Adrenal gland (tissue), 5 donors: Measurements from ENCODE around the gene MAN2A2.

Experiments
- POLR2A ChIP-seq, 2 donors: fragments of 450-650 bp; IDR thresholded peaks; one replicate each; pipeline ENCODE4 v1.6.1; 2017; ENCODE audit warnings: antibody characterized with exemption in 2 of 2, mild to moderate bottlenecking in 2 of 2, moderate library complexity in 1 of 2
- TF ChIP-seq, protein P1 (sequence below), 6 experiments: fragments of 450-650 bp in 4 of 6; fragments of 200-600 bp in 2 of 6; sonication (generic) in 1 of 6; IDR thresholded peaks; 1 replicate in 5 of 6; 2 replicates in 1 of 6; pipeline versions ENCODE4 v1.5.1 to v1.8.0; 2016 to 2021; ENCODE audit warnings: antibody characterized with exemption in 6 of 6, mild to moderate bottlenecking in 2 of 6, moderate library complexity in 1 of 6
- donor health status: DM: no; HTN: no; CAD: no.

DNA sequence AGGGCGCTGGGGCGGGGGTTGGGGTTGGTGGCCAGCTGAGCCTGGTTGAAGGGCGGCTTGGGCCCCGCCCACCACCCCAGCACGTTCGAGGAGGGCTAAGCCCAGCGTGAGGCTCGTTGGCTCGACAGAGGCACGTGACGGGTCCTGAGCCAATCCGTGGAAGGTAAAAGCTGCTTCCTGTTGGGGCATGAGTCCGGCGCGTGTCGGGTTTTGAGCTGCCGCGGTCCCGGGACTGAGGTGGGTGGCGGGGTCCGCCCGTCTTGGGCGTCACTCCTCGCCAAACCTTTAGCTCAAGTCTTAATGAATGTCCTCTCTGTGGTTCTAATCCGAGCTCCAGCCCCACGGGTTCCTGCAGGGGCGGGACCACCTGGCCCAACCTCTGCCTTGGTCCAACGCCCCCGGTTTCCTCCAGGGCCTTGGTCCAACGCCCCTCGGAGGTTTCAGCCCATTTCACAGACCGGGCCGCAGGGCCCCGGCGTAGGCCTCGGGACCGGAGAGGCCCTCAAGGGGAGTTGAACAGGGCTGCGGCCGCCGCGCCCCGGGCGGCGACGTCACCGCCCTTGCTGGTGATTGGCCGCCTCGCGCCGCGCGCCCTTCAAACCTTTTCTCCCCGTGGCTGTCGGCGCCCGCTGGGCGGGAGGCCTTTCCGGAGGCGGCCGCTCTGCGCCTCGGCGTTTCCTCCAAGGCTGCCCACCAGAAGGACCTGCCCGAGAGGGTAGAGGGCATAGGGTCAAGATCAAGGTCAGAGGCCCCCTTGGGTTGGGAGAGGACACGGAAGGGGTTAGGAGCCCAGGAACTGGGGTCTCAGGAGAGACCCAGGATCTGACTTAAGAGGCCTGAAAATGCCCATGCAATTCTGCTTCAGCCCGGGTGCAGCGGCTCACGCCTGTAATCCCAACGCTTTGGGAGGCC lies 51.9 kb downstream of the MAN2A2 start, which contains the start of gene RCCD1:
- TF ChIP-seq, protein P1, sequence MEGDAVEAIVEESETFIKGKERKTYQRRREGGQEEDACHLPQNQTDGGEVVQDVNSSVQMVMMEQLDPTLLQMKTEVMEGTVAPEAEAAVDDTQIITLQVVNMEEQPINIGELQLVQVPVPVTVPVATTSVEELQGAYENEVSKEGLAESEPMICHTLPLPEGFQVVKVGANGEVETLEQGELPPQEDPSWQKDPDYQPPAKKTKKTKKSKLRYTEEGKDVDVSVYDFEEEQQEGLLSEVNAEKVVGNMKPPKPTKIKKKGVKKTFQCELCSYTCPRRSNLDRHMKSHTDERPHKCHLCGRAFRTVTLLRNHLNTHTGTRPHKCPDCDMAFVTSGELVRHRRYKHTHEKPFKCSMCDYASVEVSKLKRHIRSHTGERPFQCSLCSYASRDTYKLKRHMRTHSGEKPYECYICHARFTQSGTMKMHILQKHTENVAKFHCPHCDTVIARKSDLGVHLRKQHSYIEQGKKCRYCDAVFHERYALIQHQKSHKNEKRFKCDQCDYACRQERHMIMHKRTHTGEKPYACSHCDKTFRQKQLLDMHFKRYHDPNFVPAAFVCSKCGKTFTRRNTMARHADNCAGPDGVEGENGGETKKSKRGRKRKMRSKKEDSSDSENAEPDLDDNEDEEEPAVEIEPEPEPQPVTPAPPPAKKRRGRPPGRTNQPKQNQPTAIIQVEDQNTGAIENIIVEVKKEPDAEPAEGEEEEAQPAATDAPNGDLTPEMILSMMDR (IDR thresholded peaks at IDR 0.05) = no peak
- TF ChIP-seq POLR2A (IDR thresholded peaks at IDR 0.05) = peak in 1 of 2 donors; percentile 61
